H1 (cell line): Measurements from ENCODE around the gene PIGL. TPM values are rescaled to one million over a fixed set of nuclear protein-coding genes. Genes with fewer than 3 reads are reported as not detected.

Experiments
- CTCF ChIA-PET: fragments of 300-600 bp; sonication (Branson Sonifier 250); formaldehyde crosslinking; loops from one replicate; lab custom pipeline; 2021; ENCODE audit not compliant: partially characterized antibody; lab: Charles Lee
- POLR2A ChIA-PET: fragments of 300-600 bp; sonication (Branson Sonifier 250); formaldehyde crosslinking; loops from one replicate; lab custom pipeline; 2021; ENCODE audit warnings: inconsistent platforms; ENCODE audit not compliant: partially characterized antibody; lab: Charles Lee
- DNase-seq, 2 experiments: peaks; one replicate each; pipeline versions ENCODE4 v3.0.0 to v3.0.0-alpha.2; 2010 to 2022; ENCODE audit warnings: low spot score in 2 of 2, low read depth in 1 of 2, mixed read lengths in 1 of 2
- FAIRE-seq: peaks from 2 replicates; lab custom pipeline; 2011; peaks lifted over from hg19 to GRCh38; lab: Jason Lieb, UNC
- H2AFZ ChIP-seq: 2 replicates; pipeline ENCODE4 v1.8.1; 2012; ENCODE audit warnings: low read length, inconsistent platforms
- H2AK5ac ChIP-seq: 2 replicates; pipeline ENCODE4 v1.6.1; 2013; ENCODE audit warnings: low read depth, low read length
- H2BK120ac ChIP-seq: replicated peaks from 2 replicates; pipeline ENCODE3; 2013; ENCODE audit warnings: low read depth, low read length, inconsistent platforms
- H2BK12ac ChIP-seq: 2 replicates; pipeline ENCODE4 v1.6.1; 2013; ENCODE audit warnings: low read depth, low read length
- H2BK15ac ChIP-seq: 2 replicates; pipeline ENCODE4 v1.6.1; 2013; ENCODE audit warnings: low read length
- H2BK20ac ChIP-seq: 2 replicates; pipeline ENCODE4 v1.6.1; 2013; ENCODE audit warnings: low read length
- H2BK5ac ChIP-seq: 2 replicates; pipeline ENCODE4 v1.6.1; 2013; ENCODE audit warnings: low read depth, low read length
- H3K14ac ChIP-seq: 2 replicates; pipeline ENCODE4 v1.6.1; 2013; ENCODE audit warnings: inconsistent platforms; ENCODE audit not compliant: insufficient read length
- H3K18ac ChIP-seq: 2 replicates; pipeline ENCODE4 v1.6.1; 2013; ENCODE audit warnings: low read length; ENCODE audit errors: extremely low read depth
- H3K23ac ChIP-seq: 2 replicates; pipeline ENCODE4 v1.6.1; 2013; ENCODE audit warnings: inconsistent platforms; ENCODE audit not compliant: insufficient read length
- H3K23me2 ChIP-seq: 2 replicates; pipeline ENCODE4 v1.6.1; 2013; ENCODE audit warnings: low read depth, low read length
- H3K27ac ChIP-seq: 2 replicates; pipeline ENCODE4 v1.6.1; 2011; ENCODE audit warnings: low read depth, low read length, inconsistent platforms
- H3K27me3 ChIP-seq, 4 experiments: replicated peaks in 1 of 4; 1 replicate in 1 of 4; 2 replicates in 3 of 4; pipeline versions ENCODE4 v1.6.1 to v1.8.1; 2011 to 2013; ENCODE audit warnings: low read length in 3 of 4, mild to moderate bottlenecking in 3 of 4, inconsistent platforms in 2 of 4, mixed read lengths in 2 of 4, moderate library complexity in 1 of 4; ENCODE audit not compliant: control insufficient read depth in 3 of 4, insufficient read depth in 3 of 4; ENCODE audit errors: extremely low read depth in 1 of 4
- H3K36me3 ChIP-seq, 4 experiments: 2 replicates each; pipeline versions ENCODE4 v1.6.1 to v1.8.1; 2011 to 2013; ENCODE audit warnings: mild to moderate bottlenecking in 4 of 4, low read length in 3 of 4, moderate library complexity in 2 of 4, control low read depth in 1 of 4, inconsistent platforms in 1 of 4; ENCODE audit not compliant: insufficient read depth in 4 of 4, control insufficient read depth in 2 of 4
- H3K4ac ChIP-seq: replicated peaks from 2 replicates; pipeline ENCODE3; 2013; ENCODE audit warnings: low read length, low read depth, mixed read lengths, inconsistent platforms; ENCODE audit not compliant: insufficient read length
- H3K4me1 ChIP-seq, 4 experiments: replicated peaks in 1 of 4; 1 replicate in 1 of 4; 2 replicates in 3 of 4; pipeline versions ENCODE4 v1.6.1 to v1.8.1; 2011 to 2013; ENCODE audit warnings: low read length in 3 of 4, inconsistent platforms in 2 of 4, mixed read lengths in 1 of 4; ENCODE audit not compliant: insufficient read depth in 4 of 4, control insufficient read depth in 3 of 4
- H3K4me2 ChIP-seq, 2 experiments: 2 replicates each; pipeline versions ENCODE4 v1.6.1 to v1.8.1; 2011 to 2013; ENCODE audit warnings: low read depth in 2 of 2, low read length in 2 of 2, control low read depth in 1 of 2, inconsistent platforms in 1 of 2, mild to moderate bottlenecking in 1 of 2; ENCODE audit not compliant: insufficient read depth in 1 of 2
- H3K4me3 ChIP-seq, 4 experiments: fragments of 200-600, 300-600 bp in 1 of 4; sonication (generic), shearing (Covaris generic), sonication (Bioruptor Twin) in 1 of 4; 2 replicates each; pipeline versions ENCODE4 v1.5.1 to v1.8.1; 2011 to 2016; ENCODE audit warnings: low read length in 4 of 4, low read depth in 3 of 4, control low read depth in 2 of 4, inconsistent platforms in 2 of 4, mild to moderate bottlenecking in 2 of 4, mixed read lengths in 1 of 4, moderate library complexity in 1 of 4; ENCODE audit not compliant: insufficient read depth in 2 of 4; ENCODE audit errors: extremely low read depth in 1 of 4
- H3K56ac ChIP-seq: replicated peaks from 2 replicates; pipeline ENCODE3; 2013; ENCODE audit warnings: low read depth, mild to moderate bottlenecking, mixed read lengths, low read length, inconsistent platforms; ENCODE audit not compliant: insufficient read length
- H3K79me1 ChIP-seq: 2 replicates; pipeline ENCODE4 v1.6.1; 2013; ENCODE audit warnings: low read depth, low read length, control low read depth
- H3K79me2 ChIP-seq, 2 experiments: 2 replicates each; pipeline versions ENCODE4 v1.6.1 to v1.8.1; 2012 to 2013; ENCODE audit warnings: low read length in 2 of 2, mild to moderate bottlenecking in 2 of 2, inconsistent platforms in 1 of 2; ENCODE audit not compliant: insufficient read depth in 2 of 2, control insufficient read depth in 1 of 2
- H3K9ac ChIP-seq, 4 experiments: replicated peaks in 1 of 4; 1 replicate in 1 of 4; 2 replicates in 3 of 4; pipeline versions ENCODE4 v1.6.1 to v1.8.1; 2011 to 2013; ENCODE audit warnings: low read depth in 3 of 4, low read length in 3 of 4, control low read depth in 2 of 4, mild to moderate bottlenecking in 2 of 4, moderate library complexity in 2 of 4, inconsistent platforms in 1 of 4; ENCODE audit errors: extremely low read depth in 1 of 4
- H3K9me3 ChIP-seq, 2 experiments: 2 replicates each; pipeline versions ENCODE4 v1.6.1 to v1.8.1; 2012 to 2013; ENCODE audit warnings: mild to moderate bottlenecking in 2 of 2, moderate library complexity in 2 of 2, control low read depth in 1 of 2, inconsistent platforms in 1 of 2, low read depth in 1 of 2, low read length in 1 of 2, mixed read lengths in 1 of 2; ENCODE audit not compliant: insufficient read depth in 2 of 2
- H4K20me1 ChIP-seq, 2 experiments: replicated peaks in 1 of 2; 2 replicates each; pipeline versions ENCODE3 to v1.8.1; 2011 to 2013; ENCODE audit warnings: inconsistent platforms in 2 of 2, low read length in 2 of 2, mild to moderate bottlenecking in 1 of 2; ENCODE audit not compliant: insufficient read depth in 2 of 2, control insufficient read depth in 1 of 2
- H4K5ac ChIP-seq: 2 replicates; pipeline ENCODE4 v1.6.1; 2013; ENCODE audit warnings: low read length, low read depth, mixed read lengths, inconsistent platforms; ENCODE audit not compliant: insufficient read length
- H4K8ac ChIP-seq: 2 replicates; pipeline ENCODE4 v1.8.0; 2013; ENCODE audit warnings: mild to moderate bottlenecking, moderate library complexity, low read length, inconsistent platforms; ENCODE audit not compliant: insufficient read depth; ENCODE audit errors: extremely low read depth
- H4K91ac ChIP-seq: replicated peaks from 2 replicates; pipeline ENCODE3; 2013; ENCODE audit warnings: low read length, mixed read lengths, inconsistent platforms; ENCODE audit not compliant: insufficient read length
- FOSL1 ChIP-seq: IDR thresholded peaks from 2 replicates; pipeline ENCODE4 v1.6.1; 2011; ENCODE audit warnings: mild to moderate bottlenecking, low read depth, low read length, moderate library complexity; ENCODE audit not compliant: insufficient read depth
- RNF2 ChIP-seq: fragments of 200-900, 300-1000 bp; sonication (generic); IDR thresholded peaks from 2 replicates; pipeline ENCODE4 v1.7.1; 2016; ENCODE audit warnings: borderline replicate concordance, low read depth, mild to moderate bottlenecking, antibody characterized with exemption, low read length; ENCODE audit not compliant: poor library complexity, severe bottlenecking; ENCODE audit errors: missing control alignments
- SIRT6 ChIP-seq: IDR thresholded peaks from one replicate; pipeline ENCODE4 v1.7.1; 2012; ENCODE audit warnings: low read length, inconsistent platforms
- SP1 ChIP-seq: IDR thresholded peaks from 2 replicates; pipeline ENCODE4 v1.6.1; 2011; ENCODE audit warnings: low read depth, low read length
- SRF ChIP-seq: IDR thresholded peaks from 2 replicates; pipeline ENCODE4 v1.6.1; 2011; ENCODE audit warnings: mild to moderate bottlenecking, low read depth, low read length, moderate library complexity
- WGBS, 2 experiments: shearing (Covaris generic) in 1 of 2; methylation state at CpG; one replicate each; pipeline versions ENCODE4 v1.1.6 to v1.1.7; 2013 to 2015; ENCODE audit warnings: low lambda C conversion rate in 2 of 2, mixed read lengths in 2 of 2, inconsistent platforms in 1 of 2, low coverage in 1 of 2, missing lambda C conversion rate in 1 of 2; ENCODE audit not compliant: insufficient replicate concordance in 2 of 2, insufficient coverage in 1 of 2, insufficient read length in 1 of 2; ENCODE audit errors: extremely low coverage in 1 of 2, missing lambda C conversion rate in 1 of 2; 5-methylcytosine and 5-hydroxymethylcytosine counted together
- polyA plus RNA-seq, 7 experiments: library from polyadenylated mRNA; depleted of rRNA in 3 of 7; stranded (reverse) in 5 of 7; unstranded in 2 of 7; fragments of >200 nt in 5 of 7; fragments of 200-250 nt in 2 of 7; gene quantifications; 1 replicate in 5 of 7; 2 replicates in 1 of 7; 4 replicates in 1 of 7; pipeline versions ENCODE4 v1.2.1 to v1.2.3, GENCODE V29; 2011 to 2013; ENCODE audit warnings: missing spikeins in 2 of 7, mixed read lengths in 2 of 7
- total RNA-seq: library from RNA; stranded (reverse); fragmentation: NEBNext Ultra II Directional; extraction: Animal tissue kit (Norgen Biotek cat#: 25700); gene quantifications from 2 replicates; pipeline ENCODE4 v1.2.1, GENCODE V29; 2021

Gene PIGL
- total and polyA plus RNA-seq, 2 of the 8 experiments (the other 6 are each of a cell fraction or from before 2014, with no cell fraction given): 28.4 to 30.8 TPM

DNA sequence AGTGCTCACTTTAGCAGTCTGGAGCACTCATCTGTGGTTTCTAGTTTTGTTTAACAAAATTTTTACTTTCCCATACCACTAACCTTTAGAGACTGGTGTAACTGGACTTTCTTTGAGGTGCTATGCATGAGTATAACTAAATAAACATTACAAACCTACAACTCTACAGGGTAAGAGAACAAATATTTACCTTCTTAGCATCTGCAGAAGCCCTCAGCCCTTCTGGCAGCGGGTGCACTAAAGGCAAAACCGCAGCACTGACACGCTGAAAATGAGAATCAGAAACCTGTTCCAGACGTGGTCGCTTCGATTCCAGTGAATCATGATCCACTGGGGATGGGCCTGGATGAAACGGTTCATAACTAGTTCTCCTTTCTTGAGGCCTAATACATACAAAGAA, 45.4 kb upstream of the PIGL start:
- Histone ChIP-seq H4K8ac (no peak overlapping the region), H3K27ac (no peak overlapping the region), H3K79me2 (peaks cover 0 to 33% of the 10 kb centered on the region in 2 experiments; a peak in 2 of 4 replicates)

More for the DNA sequence above, 45.4 kb upstream of the PIGL start:
- TF ChIP-seq SRF: no peak
- no peak for TF ChIP-seq SP1
- TF ChIP-seq FOSL1: no peak
- TF ChIP-seq RNF2: no peak
- TF ChIP-seq SIRT6: no peak
- TF ChIP-seq, all 59 proteins: peak for 0
- peaks cover 0 to 13% (median 0%) of the 10 kb centered on the region in 4 experiments; a peak in 2 of 8 replicates for H3K36me3 ChIP-seq
- H2BK12ac ChIP-seq: no peak overlapping the region
- H3K18ac ChIP-seq: no peak overlapping the region
- CTCF ChIA-PET: no interaction called here
- H3K4ac ChIP-seq: no peak overlapping the region
- 90% methylated on average over 7 of the region's 7 CpGs; no CpG with 5 or more reads in 1 of the 2 experiments for WGBS, 2 experiments
- H4K91ac ChIP-seq: no peak overlapping the region
- no peak overlapping the region for H2BK5ac ChIP-seq
- peaks cover 1 to 4% of the 10 kb centered on the region in 2 experiments for H4K20me1 ChIP-seq
- H3K9me3 ChIP-seq: no peaks in the 10 kb centered on the region
- H2AK5ac ChIP-seq: no peak overlapping the region
- H3K4me1 ChIP-seq: no peaks in the 10 kb centered on the region; a peak in 1 of 7 replicates
- H2BK15ac ChIP-seq: no peak overlapping the region
- H3K79me1 ChIP-seq: no peaks in the 10 kb centered on the region
- no peak overlapping the region for H2BK20ac ChIP-seq
- H3K23me2 ChIP-seq: no peaks in the 10 kb centered on the region
- H3K56ac ChIP-seq: no peak overlapping the region
- H2AFZ ChIP-seq: no peak overlapping the region
- FAIRE-seq (no peak), DNase-seq (no peak)
- H4K5ac ChIP-seq: no peak overlapping the region
- H3K27me3 ChIP-seq: no peaks in the 10 kb centered on the region
- no peak overlapping the region for H3K4me2 ChIP-seq
- no peak overlapping the region for H3K23ac ChIP-seq
- POLR2A ChIA-PET: no interaction called here
- H2BK120ac ChIP-seq: no peak overlapping the region
- H3K14ac ChIP-seq: no peak overlapping the region
- no peak overlapping the region for H3K4me3 ChIP-seq
- H3K9ac ChIP-seq: no peak overlapping the region
